Measurements from ENCODE around the gene CCDC92B.

CCDC92B gene

GRCh38 chr17:2777242-2777867 lies 27.9 kb upstream of the CCDC92B start:
- FAIRE-seq, result no peak

DNA sequence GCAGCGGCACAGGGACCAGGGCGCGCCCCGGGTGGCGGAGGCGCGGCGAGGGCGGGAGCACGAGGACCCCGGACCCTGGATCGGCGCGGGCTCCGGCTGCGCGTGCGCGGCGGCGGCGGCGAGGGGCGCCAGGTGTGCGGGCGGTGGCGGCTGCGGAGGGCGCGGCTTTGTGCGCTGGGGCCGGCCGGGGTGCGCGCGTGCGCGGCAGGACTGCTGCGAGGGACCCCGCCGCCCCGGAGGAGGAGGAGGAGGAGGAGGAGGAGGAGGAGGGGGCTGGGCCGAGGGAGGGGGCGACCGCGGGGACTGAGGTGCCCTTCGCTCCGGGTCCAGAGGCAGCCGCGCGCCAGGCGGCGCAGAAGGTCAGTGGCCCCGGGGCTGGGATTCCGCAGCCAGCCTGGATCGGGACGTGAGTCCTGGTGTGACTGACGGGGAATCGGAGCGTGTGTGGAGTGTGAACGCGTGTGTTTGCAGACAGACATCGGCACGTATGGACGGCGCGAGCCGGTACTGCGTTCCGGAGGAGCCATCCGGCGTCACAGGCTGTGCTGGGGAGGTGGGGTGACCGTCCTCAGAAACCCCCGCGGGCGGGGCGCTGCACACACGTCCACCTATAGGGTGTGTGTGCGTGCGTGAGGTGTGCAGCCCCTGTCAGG lies 27.3 kb upstream of the CCDC92B start:
- no peak for FAIRE-seq

DNA sequence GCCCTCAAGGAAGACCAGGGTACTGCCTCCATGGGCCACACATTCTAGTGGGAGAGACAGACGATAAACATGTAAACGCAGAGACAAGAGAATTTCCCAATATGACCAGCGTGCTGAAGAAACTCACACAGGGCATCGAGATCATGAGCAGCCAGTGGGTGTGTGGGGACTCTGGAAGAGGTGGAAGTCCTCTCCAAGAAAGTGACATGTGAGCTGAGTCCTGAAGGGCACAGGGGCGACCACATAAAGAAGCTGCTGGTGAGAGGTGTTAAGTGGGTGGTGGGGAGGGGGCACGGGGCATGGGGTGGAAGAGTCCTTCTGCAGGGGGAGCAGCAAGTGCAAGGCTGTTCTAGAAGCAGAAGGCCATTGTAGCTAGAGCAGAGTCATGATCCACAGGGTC lies 25.8 kb upstream of the CCDC92B start:
- FAIRE-seq, result no peak

DNA sequence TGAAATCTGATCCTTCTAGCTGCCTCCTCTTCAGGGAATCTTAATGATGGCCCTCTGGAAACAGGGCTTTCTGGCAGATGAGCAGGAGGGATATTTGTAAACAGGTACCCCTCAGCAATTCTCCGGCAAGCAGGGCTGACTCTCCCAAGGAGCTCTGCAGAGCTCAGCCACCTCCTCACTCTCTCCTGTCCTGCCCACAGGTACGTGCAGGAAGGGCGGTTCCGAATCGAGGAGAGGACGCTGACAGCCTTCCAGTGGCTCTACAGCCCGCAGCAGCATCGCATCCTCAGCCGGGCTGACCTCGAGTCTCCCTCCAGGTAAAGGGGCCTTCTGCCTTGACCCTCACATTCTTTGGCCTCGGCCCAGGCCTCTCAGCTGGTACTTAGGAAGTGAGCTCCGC lies 20.7 kb upstream of the CCDC92B start:
- no peak for FAIRE-seq

- FAIRE-seq, result no peak
Measured at GRCh38 chr17:2758870-2759269, 9.4 kb upstream of the CCDC92B start.

- FAIRE-seq, result no peak
Measured at GRCh38 chr17:2755891-2756724, 6.7 kb upstream of the CCDC92B start.

DNA sequence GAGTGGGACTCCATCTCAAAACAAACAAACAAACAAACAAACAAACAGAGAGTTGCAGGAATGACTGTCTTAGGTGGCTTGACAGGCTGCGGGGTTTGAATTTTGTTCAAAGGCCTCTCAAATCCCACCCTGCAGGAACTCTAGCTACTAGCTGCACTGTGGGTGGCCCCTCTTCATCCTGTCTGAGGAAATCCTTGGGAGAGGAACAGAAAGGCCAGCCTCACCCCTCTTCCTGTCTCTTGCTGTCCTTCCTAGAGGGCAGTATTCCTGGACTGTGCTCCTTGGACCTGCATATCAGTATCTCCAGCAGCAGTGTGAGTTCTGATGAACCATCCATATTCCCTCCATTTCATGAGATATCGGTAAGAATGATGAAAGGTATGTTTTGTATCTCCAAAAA lies 2.0 kb upstream of the CCDC92B start:
- FAIRE-seq, result no peak

DNA sequence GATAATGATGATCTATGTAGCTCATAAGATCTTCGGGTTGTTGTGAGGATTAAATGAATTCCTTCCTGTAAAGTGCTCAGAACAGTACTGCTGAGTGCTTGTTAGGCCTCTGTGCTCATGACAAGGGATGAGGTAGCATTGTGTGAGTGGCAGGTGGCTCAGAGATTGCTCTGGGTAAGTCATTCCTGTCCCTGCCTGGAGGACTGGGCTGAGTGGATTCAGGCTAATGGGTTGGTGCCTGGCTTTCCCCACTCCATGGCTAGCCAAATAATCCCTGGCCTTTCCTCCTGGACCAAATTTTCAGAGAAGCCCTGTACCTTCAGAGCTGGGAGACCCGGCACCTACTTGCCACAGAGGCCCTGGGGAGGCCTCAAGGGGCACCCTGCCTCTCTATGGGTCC lies 1.3 kb upstream of the CCDC92B start:
- no peak for FAIRE-seq

- no peak for FAIRE-seq
Measured at GRCh38 chr17:2749784-2750181, 331 bp upstream of the CCDC92B start.

DNA sequence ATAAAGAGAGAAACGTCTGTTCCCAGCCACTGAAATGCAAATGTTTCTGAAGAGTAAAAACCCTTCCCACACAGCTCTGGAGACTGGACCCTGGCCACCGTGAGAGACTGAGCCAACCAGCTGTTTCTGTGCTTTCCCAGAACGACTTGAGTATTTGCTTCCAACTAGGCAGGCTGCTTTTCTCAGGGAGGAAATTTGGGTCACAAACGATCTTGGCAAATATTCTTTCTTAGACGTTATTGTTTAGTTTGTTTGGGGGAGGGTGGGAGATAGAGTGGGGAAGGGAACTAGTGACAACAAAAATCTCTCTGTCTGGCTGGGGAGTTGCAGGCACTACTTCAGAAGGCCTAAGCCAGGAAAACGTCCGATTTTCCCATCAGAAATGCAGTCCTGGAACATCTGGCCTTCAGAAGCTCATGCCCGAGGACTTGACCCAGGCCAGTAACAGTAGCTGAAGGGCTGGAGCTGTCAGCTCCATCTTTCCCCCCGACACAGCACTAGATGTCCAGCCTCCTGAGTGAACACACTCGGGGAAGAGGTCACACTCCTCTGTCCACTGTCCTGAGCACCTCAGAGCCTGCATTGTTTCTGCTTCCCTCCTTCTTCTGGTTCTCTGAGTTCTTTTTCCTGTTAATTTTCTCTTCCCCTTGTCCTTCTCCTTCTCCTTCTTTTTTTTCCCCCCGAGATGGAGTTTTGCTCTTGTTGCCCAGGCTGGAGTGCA lies 4.0 kb downstream of the CCDC92B start:
- FAIRE-seq, result no peak

DNA sequence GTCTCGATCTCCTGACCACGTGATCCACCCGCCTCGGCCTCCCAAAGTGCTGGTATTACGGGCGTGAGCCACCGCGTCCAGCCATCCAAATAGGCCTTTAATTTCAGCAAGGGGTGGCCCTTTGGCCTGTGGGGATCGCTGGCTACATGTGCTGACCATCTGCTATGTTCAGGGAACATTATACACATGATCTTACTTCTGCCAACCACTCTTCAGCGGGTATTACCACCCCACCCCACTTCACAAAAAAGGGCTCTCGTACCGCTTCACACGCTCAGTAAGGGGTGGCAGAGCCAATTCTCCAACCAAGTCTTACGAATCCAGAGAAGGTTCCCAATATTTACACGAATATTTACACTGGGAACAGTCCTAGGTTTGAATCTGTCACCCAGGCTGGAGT lies 11.8 kb downstream of the CCDC92B start:
- FAIRE-seq, result no peak

GRCh38 chr17:2736956-2737355 lies 12.5 kb downstream of the CCDC92B start:
- FAIRE-seq, result no peak

GRCh38 chr17:2735896-2736295 lies 13.6 kb downstream of the CCDC92B start:
- FAIRE-seq, result no peak

DNA sequence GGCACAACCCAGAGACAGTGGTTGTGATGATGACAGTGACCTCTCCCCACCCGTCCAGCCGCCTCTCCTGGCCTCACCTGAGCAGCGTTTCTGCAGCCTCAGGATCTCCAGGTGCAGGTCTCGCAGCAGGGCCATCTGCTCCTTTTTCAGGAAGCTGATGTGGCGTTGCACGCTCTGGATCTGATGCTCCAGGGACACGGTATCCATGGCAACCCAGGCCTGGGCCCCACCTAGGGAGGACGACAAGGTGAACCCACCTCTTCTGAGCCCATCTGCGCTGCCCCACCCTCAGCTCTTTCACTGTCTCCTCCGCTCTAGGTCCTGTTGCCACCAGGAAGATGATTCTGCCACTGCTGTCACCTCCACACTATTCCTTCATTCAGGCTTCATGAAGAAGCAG lies 14.5 kb downstream of the CCDC92B start:
- FAIRE-seq, result no peak

GRCh38 chr17:2731807-2732206 lies 17.6 kb downstream of the CCDC92B start:
- no peak for FAIRE-seq

DNA sequence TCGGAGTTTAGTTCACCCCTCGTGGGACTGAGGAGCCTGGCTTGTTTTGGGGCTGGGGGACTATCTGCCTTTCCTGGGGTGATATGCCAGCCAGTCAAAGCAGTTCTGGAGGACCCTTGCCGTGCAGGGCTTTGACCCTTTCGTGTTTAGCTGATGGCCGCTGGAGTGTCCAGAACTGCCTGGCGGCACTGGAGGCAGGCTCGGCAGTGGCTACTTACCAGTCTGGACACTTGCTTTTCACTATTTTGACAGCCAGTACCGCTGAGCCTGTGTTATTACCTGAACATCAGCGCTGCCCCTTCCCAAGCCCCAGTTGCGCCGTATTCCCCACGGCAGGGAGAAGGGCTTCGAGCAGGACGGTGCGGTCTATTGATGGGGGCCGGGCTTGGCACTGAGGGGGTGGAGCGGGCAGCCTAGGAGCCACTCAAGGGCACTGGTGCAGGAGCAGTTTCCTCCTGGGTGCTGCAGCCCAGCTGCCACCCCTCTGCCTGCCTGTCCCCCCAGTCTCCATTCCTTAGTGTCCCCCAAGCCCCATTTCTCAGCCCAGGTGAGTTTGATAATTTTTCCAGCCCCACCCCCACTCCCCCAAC lies 18.6 kb downstream of the CCDC92B start:
- FAIRE-seq, result no peak

GRCh38 chr17:2724784-2725164 lies 24.7 kb downstream of the CCDC92B start:
- FAIRE-seq, result no peak

- FAIRE-seq, result no peak
Measured at GRCh38 chr17:2723997-2724783, 25.3 kb downstream of the CCDC92B start.

- no peak for FAIRE-seq
Measured at GRCh38 chr17:2723505-2723996, 25.9 kb downstream of the CCDC92B start.

DNA sequence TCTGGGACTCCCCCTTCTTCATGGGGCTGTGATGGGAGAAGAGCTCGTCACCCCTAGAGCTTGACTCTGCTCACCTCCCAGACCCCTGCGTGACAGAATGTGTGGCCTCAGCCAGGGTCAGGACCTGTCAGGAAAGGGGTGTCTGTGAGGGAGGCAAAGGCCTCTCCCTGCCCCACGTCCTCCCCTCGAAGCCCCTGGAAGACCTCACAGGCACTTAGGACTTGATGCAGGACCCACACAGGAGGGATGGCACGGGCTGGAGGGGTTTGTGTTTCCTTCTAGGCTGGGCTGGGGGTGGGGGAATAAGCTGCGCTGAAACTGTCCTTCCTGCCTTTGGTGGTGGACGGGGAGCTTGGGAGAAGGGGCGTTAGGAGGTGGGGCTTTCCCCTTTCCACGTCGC lies 26.8 kb downstream of the CCDC92B start:
- FAIRE-seq, result no peak

DNA sequence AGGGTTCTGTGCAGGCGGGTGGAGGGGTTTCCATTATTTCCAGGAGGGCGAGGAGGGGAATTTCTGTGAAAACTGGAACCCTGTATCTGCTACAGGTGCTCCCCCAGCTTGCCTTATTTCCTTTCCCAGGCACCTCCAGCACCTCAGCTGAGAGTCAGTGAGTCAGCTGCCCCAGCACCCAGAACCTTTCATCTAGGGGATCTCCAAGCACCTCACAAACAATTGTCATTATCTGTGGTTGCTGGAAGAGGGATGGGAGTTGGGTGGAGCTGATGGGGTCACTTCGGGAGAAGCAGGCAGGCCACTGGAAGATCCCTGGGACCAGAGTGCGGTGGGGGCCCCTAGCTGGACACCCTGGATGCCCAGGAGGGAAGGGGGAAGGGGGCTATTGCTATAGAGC lies 27.8 kb downstream of the CCDC92B start:
- FAIRE-seq, result no peak

DNA sequence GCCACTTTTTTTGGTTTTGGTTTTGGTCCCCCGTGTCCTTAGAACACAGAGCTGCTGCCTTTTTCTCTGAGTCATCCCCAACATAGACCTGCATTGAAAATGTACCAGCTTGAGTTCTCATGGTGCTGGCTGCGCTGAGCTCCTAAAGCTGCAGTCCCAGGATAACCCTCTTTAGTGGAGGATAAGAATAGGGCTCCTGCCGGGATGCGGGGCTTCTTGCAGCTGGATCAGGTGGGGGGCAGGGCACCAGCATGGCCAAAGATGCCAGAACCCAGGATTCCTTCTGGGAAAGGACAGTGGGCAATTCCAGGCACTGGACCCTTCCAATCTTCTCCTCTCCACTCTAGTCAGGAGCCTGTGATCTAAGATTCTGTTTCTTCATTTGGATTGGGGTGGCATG lies 29.6 kb downstream of the CCDC92B start:
- no peak for FAIRE-seq
